WTC11 (cell line): Measurements from ENCODE around the gene HTR7. TPM values are rescaled to one million over a fixed set of nuclear protein-coding genes. Genes with fewer than 3 reads are reported as not detected.
A peak's percentile ranks its signal among the peaks of the same experiment; 100 is the strongest.

ENCODE experiments used
- ATAC-seq: fragments of 200-7000 bp; cut with Tn5 transposase; 2 replicates; pipeline ENCODE4 v1.10.0; 2021; ENCODE audit warnings: mild to moderate bottlenecking, moderate library complexity
- CTCF ChIA-PET: fragments of 300-600 bp; sonication (Branson Sonifier 250); formaldehyde crosslinking; loops from one replicate; lab custom pipeline; 2021; ENCODE audit warnings: antibody characterized with exemption; lab: Charles Lee
- POLR2A ChIA-PET: fragments of 350-600 bp; sonication (Branson Sonifier 250); formaldehyde crosslinking; loops from one replicate; lab custom pipeline; 2021; ENCODE audit warnings: antibody characterized with exemption; lab: Charles Lee
- DNase-seq: peaks from one replicate; pipeline ENCODE4 v3.0.0; 2021; ENCODE audit warnings: low spot score
- H3K27ac Mint-ChIP-seq: 2 replicates; pipeline ENCODE4 v1.8.0; 2021; ENCODE audit warnings: mixed read lengths
- H3K27me3 Mint-ChIP-seq: 2 replicates; pipeline ENCODE4 v1.8.0; 2021; ENCODE audit warnings: low read depth, mild to moderate bottlenecking, moderate library complexity, mixed read lengths
- H3K36me3 Mint-ChIP-seq: 2 replicates; pipeline ENCODE4 v1.8.0; 2021; ENCODE audit warnings: mixed read lengths
- H3K4me1 Mint-ChIP-seq: 2 replicates; pipeline ENCODE4 v1.8.0; 2022; ENCODE audit warnings: mixed read lengths
- H3K4me3 Mint-ChIP-seq: 2 replicates; pipeline ENCODE4 v1.8.0; 2021; ENCODE audit warnings: mild to moderate bottlenecking, moderate library complexity, mixed read lengths
- H3K9me3 Mint-ChIP-seq: 2 replicates; pipeline ENCODE4 v1.8.0; 2021; ENCODE audit warnings: mixed read lengths
- AFF4 ChIP-seq: sonication (generic); formaldehyde crosslinking; IDR thresholded peaks from 2 replicates; pipeline ENCODE4 v1.8.1; 2023; ENCODE audit warnings: mild to moderate bottlenecking, missing genetic modification reagents, borderline replicate concordance
- ARID4B ChIP-seq: sonication (generic); formaldehyde crosslinking; IDR thresholded peaks from 2 replicates; pipeline ENCODE4 v1.8.0; 2023; ENCODE audit warnings: missing genetic modification reagents, mild to moderate bottlenecking, borderline replicate concordance
- CTCF ChIP-seq: fragments of 200-600 bp; IDR thresholded peaks from 2 replicates; pipeline ENCODE4 v1.8.0; 2022; ENCODE audit warnings: antibody characterized with exemption
- EMX1 ChIP-seq: fragments of 250-450 bp; sonication (Bioruptor Pico); IDR thresholded peaks from 2 replicates; pipeline ENCODE4 v1.8.0; 2021; ENCODE audit warnings: mild to moderate bottlenecking
- FOXK1 ChIP-seq: sonication (generic); formaldehyde crosslinking; IDR thresholded peaks from 2 replicates; pipeline ENCODE4 v1.8.0; 2022; ENCODE audit warnings: mild to moderate bottlenecking, moderate library complexity, missing genetic modification reagents
- GTF2I ChIP-seq: fragments of 250-450 bp; sonication (Bioruptor Pico); conservative IDR thresholded peaks from 2 replicates; pipeline ENCODE4 v1.4.0; 2021; ENCODE audit warnings: mild to moderate bottlenecking
- HMGA2 ChIP-seq: fragments of 250-450 bp; sonication (Bioruptor Pico); IDR thresholded peaks from 2 replicates; pipeline ENCODE4 v1.4.0; 2021; ENCODE audit warnings: mild to moderate bottlenecking, moderate library complexity
- MAX ChIP-seq: sonication (generic); formaldehyde crosslinking; IDR thresholded peaks from 2 replicates; pipeline ENCODE4 v1.8.0; 2022; ENCODE audit warnings: mild to moderate bottlenecking, missing genetic modification reagents
- MLX ChIP-seq: sonication (generic); formaldehyde crosslinking; IDR thresholded peaks from 2 replicates; pipeline ENCODE4 v1.8.1; 2023; ENCODE audit warnings: mild to moderate bottlenecking, missing genetic modification reagents, moderate library complexity
- NFE2L1 ChIP-seq: sonication (generic); formaldehyde crosslinking; IDR thresholded peaks from 2 replicates; pipeline ENCODE4 v1.8.1; 2023; ENCODE audit warnings: missing genetic modification reagents
- TEAD4 ChIP-seq: sonication (generic); formaldehyde crosslinking; IDR thresholded peaks from 2 replicates; pipeline ENCODE4 v1.8.0; 2022; ENCODE audit warnings: mild to moderate bottlenecking, missing genetic modification reagents
- ZNF671 ChIP-seq: fragments of 250-450 bp; sonication (Bioruptor Pico); IDR thresholded peaks from 2 replicates; pipeline ENCODE4 v1.8.0; 2021; ENCODE audit warnings: mild to moderate bottlenecking
- total RNA-seq: library from RNA; stranded (reverse); gene quantifications from 3 replicates; pipeline ENCODE4 v1.2.3, GENCODE V29; 2021
- TF ChIP-seq, protein P1 (sequence below): fragments of 250-450 bp; sonication (Bioruptor Pico); IDR thresholded peaks from 2 replicates; pipeline ENCODE4 v1.9.0; 2021; ENCODE audit warnings: moderate library complexity, mild to moderate bottlenecking, inconsistent platforms, borderline replicate concordance
- TF ChIP-seq, protein P2 (sequence below): sonication (generic); formaldehyde crosslinking; conservative IDR thresholded peaks from 2 replicates; pipeline ENCODE4 v1.8.1; 2022; ENCODE audit warnings: mild to moderate bottlenecking, missing genetic modification reagents

Gene HTR7
- total RNA-seq, 1 experiment from 2014 or later = 11.2 TPM

DNA sequence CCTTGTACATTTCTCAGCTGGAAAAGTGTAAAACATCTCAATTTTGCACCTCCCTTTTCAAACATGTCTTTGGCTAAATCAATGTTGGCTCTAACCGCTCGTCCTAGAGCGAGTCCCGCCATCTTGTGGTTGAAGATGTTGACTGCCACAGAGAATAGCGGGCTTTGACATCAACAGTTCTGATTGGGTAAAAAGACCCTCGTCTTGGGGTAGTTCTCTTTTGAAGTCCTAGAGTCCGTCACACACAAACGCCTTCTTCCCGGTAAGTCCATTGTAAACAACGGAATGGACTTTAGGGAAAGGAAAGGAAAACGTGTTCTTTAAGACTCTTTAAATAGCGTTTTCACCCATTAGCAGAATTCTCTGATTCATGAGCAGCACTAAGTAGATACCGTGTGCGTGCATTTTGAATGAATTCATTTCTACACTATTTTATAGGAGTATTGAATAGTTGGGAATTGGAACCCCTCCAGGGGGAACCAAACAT is 13.5 kb upstream of the HTR7 start (continued):
- 0 out of 2 replicates have a peak, but pooled peaks have one; percentile 25 for TF ChIP-seq CTCF
- TF ChIP-seq, protein P1, sequence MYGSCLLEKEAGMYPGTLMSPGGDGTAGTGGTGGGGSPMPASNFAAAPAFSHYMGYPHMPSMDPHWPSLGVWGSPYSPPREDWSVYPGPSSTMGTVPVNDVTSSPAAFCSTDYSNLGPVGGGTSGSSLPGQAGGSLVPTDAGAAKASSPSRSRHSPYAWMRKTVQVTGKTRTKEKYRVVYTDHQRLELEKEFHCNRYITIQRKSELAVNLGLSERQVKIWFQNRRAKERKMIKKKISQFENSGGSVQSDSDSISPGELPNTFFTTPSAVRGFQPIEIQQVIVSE (CRISPR knock-in tag) = no peak
- TF ChIP-seq NFE2L1 (CRISPR knock-in tag) = no peak
- TF ChIP-seq, all 79 proteins: peak for 3

DNA sequence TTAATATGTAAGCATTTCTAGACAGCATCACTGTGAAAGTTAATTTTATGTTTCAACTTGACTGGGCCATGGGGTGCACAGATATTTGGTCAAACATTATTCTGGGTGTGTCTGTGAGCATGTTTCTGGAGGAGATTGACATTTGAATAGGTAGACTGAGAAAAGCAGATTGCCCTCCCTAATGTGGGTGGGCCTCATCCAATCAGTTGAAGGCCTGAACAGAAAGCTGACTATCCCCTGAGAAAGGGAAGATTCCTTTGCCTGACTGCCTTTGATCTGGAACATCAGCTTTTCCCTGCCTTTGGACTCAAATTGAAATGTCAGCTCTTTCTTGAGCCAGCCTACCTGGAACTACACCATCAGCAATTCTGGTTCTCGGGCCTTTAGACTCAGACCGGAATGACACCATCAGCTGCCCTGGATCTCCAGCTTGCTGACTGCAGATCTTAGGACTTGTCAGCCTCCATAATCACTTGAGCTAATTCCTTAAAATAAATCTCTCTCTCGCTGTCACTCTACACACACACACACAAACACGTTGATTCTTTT is 8.3 kb upstream of the HTR7 start:
- H3K4me3 Mint-ChIP-seq = no peak overlapping the region
- no peak overlapping the region for H3K27ac Mint-ChIP-seq
- TF ChIP-seq MAX (CRISPR knock-in tag) (no peak), GTF2I (CRISPR knock-in tag) (0 out of 2 replicates have a peak, but pooled peaks have one; percentile 46)
- H3K36me3 Mint-ChIP-seq = peaks cover 4% of the 10 kb centered on the region; the same call in 1 of the 2 replicates
- H3K27me3 Mint-ChIP-seq = peaks cover 13% of the 10 kb centered on the region
- peaks cover 15% of the 10 kb centered on the region for H3K9me3 Mint-ChIP-seq
- POLR2A ChIA-PET = no interaction called here
- ATAC-seq = no peak
- peaks cover 15% of the 10 kb centered on the region for H3K4me1 Mint-ChIP-seq
- CTCF ChIA-PET = interaction anchor here (0.7 to 2.3 kb wide), 17 partner anchors 9 to 339 kb away, joined by 3 to 8 read pairs (median 3); no protein-coding TSS in a partner anchor
- DNase-seq = no peak

- no peak for ATAC-seq
- DNase-seq = no peak
- TF ChIP-seq AFF4 (CRISPR knock-in tag) (no peak), GTF2I (CRISPR knock-in tag) (no peak), HMGA2 (CRISPR knock-in tag) (no peak), MLX (no peak), FOXK1 (no peak), ARID4B (no peak), TEAD4 (CRISPR knock-in tag) (no peak), ZNF671 (no peak), EMX1 (CRISPR knock-in tag) (no peak)
- TF ChIP-seq, protein P2, sequence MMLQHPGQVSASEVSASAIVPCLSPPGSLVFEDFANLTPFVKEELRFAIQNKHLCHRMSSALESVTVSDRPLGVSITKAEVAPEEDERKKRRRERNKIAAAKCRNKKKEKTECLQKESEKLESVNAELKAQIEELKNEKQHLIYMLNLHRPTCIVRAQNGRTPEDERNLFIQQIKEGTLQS = no peak
- peaks cover 4% of the 10 kb centered on the region; the same call in 1 of the 2 replicates for H3K36me3 Mint-ChIP-seq
- peaks cover 16% of the 10 kb centered on the region for H3K27me3 Mint-ChIP-seq
- peaks cover 11% of the 10 kb centered on the region for H3K4me1 Mint-ChIP-seq
- POLR2A ChIA-PET = no interaction called here
- peaks cover 15% of the 10 kb centered on the region for H3K9me3 Mint-ChIP-seq
- CTCF ChIA-PET = interaction anchor here (0.7 to 2.3 kb wide), 17 partner anchors 8 to 338 kb away, joined by 3 to 8 read pairs (median 3); no protein-coding TSS in a partner anchor
- no peak overlapping the region for H3K4me3 Mint-ChIP-seq
- no peak overlapping the region for H3K27ac Mint-ChIP-seq
These were observed 7.6 kb upstream of the HTR7 start for GRCh38 chr10:90865401-90865800.
